Tibial nerve (tissue), 4 donors: ENCODE data around the gene SLC6A17.

ENCODE experiments used
- EP300 ChIP-seq, 2 donors: sonication (generic); formaldehyde crosslinking; IDR thresholded peaks; one replicate each; pipeline ENCODE4 v1.6.1; 2017; ENCODE audit warnings: antibody characterized with exemption in 2 of 2, mild to moderate bottlenecking in 1 of 2
- POLR2A ChIP-seq, 2 donors: fragments of 450-650 bp; IDR thresholded peaks; one replicate each; pipeline ENCODE4 v1.6.1; 2017; ENCODE audit warnings: antibody characterized with exemption in 2 of 2, mild to moderate bottlenecking in 2 of 2, moderate library complexity in 2 of 2
- TF ChIP-seq, protein P1 (sequence below), 5 experiments: fragments of 200-600 bp in 3 of 5; fragments of 450-650 bp in 2 of 5; sonication (generic) in 3 of 5; IDR thresholded peaks; one replicate each; pipeline ENCODE4 v1.5.1; 2016 to 2019; ENCODE audit warnings: antibody characterized with exemption in 5 of 5, mild to moderate bottlenecking in 3 of 5, moderate library complexity in 2 of 5

DNA sequence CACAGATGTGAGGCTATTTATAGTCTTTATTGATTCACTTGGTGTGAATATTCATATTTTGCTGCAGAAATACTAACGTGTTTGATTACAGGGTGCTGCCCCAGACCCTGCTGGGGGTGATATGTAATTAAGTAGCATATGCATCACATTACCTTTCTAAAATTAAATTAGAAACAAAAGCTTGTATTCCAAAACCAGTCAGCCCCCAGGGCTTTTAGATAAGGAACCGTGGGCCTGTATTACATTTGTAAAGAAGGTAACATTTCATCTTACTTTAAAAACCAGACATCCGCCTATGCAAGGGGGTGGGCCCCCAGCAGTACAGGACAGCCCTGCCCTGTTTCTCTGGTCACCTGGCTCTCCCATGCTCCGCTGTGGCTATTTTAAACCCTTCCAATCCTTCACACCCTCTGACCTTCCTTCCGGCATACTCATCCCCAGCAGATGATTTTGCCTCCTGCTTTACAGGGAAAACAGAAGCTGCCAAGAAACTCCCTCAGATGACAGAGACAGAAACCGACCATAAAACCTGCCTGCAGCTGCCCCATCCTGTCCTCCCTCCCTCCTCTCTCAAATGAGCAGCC, 37.8 kb downstream of the SLC6A17 start:
- TF ChIP-seq, protein P1, sequence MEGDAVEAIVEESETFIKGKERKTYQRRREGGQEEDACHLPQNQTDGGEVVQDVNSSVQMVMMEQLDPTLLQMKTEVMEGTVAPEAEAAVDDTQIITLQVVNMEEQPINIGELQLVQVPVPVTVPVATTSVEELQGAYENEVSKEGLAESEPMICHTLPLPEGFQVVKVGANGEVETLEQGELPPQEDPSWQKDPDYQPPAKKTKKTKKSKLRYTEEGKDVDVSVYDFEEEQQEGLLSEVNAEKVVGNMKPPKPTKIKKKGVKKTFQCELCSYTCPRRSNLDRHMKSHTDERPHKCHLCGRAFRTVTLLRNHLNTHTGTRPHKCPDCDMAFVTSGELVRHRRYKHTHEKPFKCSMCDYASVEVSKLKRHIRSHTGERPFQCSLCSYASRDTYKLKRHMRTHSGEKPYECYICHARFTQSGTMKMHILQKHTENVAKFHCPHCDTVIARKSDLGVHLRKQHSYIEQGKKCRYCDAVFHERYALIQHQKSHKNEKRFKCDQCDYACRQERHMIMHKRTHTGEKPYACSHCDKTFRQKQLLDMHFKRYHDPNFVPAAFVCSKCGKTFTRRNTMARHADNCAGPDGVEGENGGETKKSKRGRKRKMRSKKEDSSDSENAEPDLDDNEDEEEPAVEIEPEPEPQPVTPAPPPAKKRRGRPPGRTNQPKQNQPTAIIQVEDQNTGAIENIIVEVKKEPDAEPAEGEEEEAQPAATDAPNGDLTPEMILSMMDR (IDR thresholded peaks at IDR 0.05), result no peak
- TF ChIP-seq POLR2A (IDR thresholded peaks at IDR 0.05) (no peak), EP300 (IDR thresholded peaks at IDR 0.05) (no peak)
